HepG2 (cell line): Measurements from ENCODE around the gene ARHGEF4. TPM values are rescaled to one million over a fixed set of nuclear protein-coding genes. Genes with fewer than 3 reads are reported as not detected.
A peak's percentile ranks its signal among the peaks of the same experiment; 100 is the strongest.

Experiments used
- ATAC-seq: fragments of 200-7000 bp; cut with Tn5 transposase; 3 replicates; pipeline ENCODE4 v1.9.1; 2020; ENCODE audit warnings: mild to moderate bottlenecking, moderate library complexity
- BruUV-seq: library from RNA; stranded (reverse); fragments of 400-500 nt; replicated peaks from 2 replicates; lab custom pipeline; 2021; lab: Mats Ljungman, UMichigan
- CTCF ChIA-PET: fragments of 300-600 bp; formaldehyde crosslinking; extraction: SDS; loops from one replicate; lab custom pipeline; 2021; ENCODE audit warnings: low total read pairs, inconsistent platforms, low intra/inter-chr PET ratio; lab: Yijun Ruan, JAX
- POLR2A ChIA-PET: fragments of 350-600 bp; sonication (Branson Sonifier 250); formaldehyde crosslinking; loops from one replicate; lab custom pipeline; 2020; ENCODE audit warnings: antibody characterized with exemption, inconsistent platforms; lab: Yijun Ruan, JAX
- DNase-seq: peaks from one replicate; pipeline ENCODE4 v3.0.0-alpha.2; 2015; ENCODE audit warnings: low spot score
- FAIRE-seq: peaks from 3 replicates; lab custom pipeline; 2011; peaks lifted over from hg19 to GRCh38; lab: Jason Lieb, UNC
- H2AFZ ChIP-seq: one replicate; pipeline ENCODE4 v1.6.1; 2011; ENCODE audit warnings: low read length, inconsistent platforms
- H3K27ac ChIP-seq: fragments of 300-600 bp; 3 replicates; pipeline ENCODE4 v1.8.0; 2011; ENCODE audit warnings: mixed run types, mild to moderate bottlenecking, mixed read lengths, low read length, inconsistent platforms; ENCODE audit not compliant: insufficient read depth; ENCODE audit errors: extremely low read length
- H3K27me3 ChIP-seq, 2 experiments: fragments of 200-600 bp in 1 of 2; 2 replicates in 1 of 2; 3 replicates in 1 of 2; pipeline versions ENCODE4 v1.6.0 to v1.8.0; 2011; ENCODE audit warnings: low read length in 2 of 2, mild to moderate bottlenecking in 2 of 2, moderate library complexity in 2 of 2, inconsistent platforms in 1 of 2; ENCODE audit not compliant: insufficient read depth in 2 of 2, control insufficient read depth in 1 of 2
- H3K36me3 ChIP-seq, 2 experiments: fragments of 200-600 bp in 1 of 2; replicated peaks in 1 of 2; 2 replicates in 1 of 2; 3 replicates in 1 of 2; pipeline versions ENCODE4 v1.5.1 to v1.8.0; 2011; ENCODE audit warnings: low read length in 2 of 2, inconsistent platforms in 1 of 2; ENCODE audit not compliant: insufficient read depth in 2 of 2, control insufficient read depth in 1 of 2
- H3K4me1 ChIP-seq: 2 replicates; pipeline ENCODE4 v1.5.1; 2012; ENCODE audit warnings: low read length, inconsistent platforms; ENCODE audit not compliant: insufficient read depth
- H3K4me2 ChIP-seq: 2 replicates; pipeline ENCODE4 v1.6.0; 2011; ENCODE audit warnings: low read depth, low read length, inconsistent platforms
- H3K4me3 ChIP-seq, 3 experiments: fragments of 200-600 bp in 1 of 3; sonication (generic), shearing (Covaris generic) in 1 of 3; replicated peaks in 1 of 3; 2 replicates each; pipeline ENCODE4 v1.5.1; 2011 to 2016; ENCODE audit warnings: low read length in 3 of 3, inconsistent platforms in 2 of 3, low read depth in 2 of 3, mild to moderate bottlenecking in 2 of 3, control low read depth in 1 of 3, mixed read lengths in 1 of 3; ENCODE audit not compliant: insufficient read depth in 1 of 3
- H3K79me2 ChIP-seq: one replicate; pipeline ENCODE4 v1.6.1; 2011; ENCODE audit warnings: low read length, inconsistent platforms; ENCODE audit not compliant: insufficient read depth
- H3K9ac ChIP-seq: 2 replicates; pipeline ENCODE4 v1.6.0; 2011; ENCODE audit warnings: mild to moderate bottlenecking, low read depth, low read length, inconsistent platforms; ENCODE audit not compliant: insufficient read depth
- H3K9me3 ChIP-seq: 2 replicates; pipeline ENCODE4 v1.5.1; 2012; ENCODE audit warnings: mild to moderate bottlenecking, low read length
- H4K20me1 ChIP-seq: 2 replicates; pipeline ENCODE4 v1.6.0; 2011; ENCODE audit warnings: inconsistent platforms, mild to moderate bottlenecking, low read length, moderate library complexity; ENCODE audit not compliant: insufficient read depth
- CEBPB ChIP-seq: IDR thresholded peaks from 2 replicates; pipeline ENCODE4 v1.6.1; 2011; ENCODE audit warnings: low read depth, low read length, improper control_type of control experiment, borderline replicate concordance
- SP4 ChIP-seq: sonication (generic); formaldehyde crosslinking; IDR thresholded peaks from 2 replicates; pipeline ENCODE4 v1.8.1; 2023; ENCODE audit warnings: mild to moderate bottlenecking, missing genetic modification reagents
- ZNF136 ChIP-seq: sonication (generic); formaldehyde crosslinking; IDR thresholded peaks from 2 replicates; pipeline ENCODE4 v1.8.1; 2022; ENCODE audit warnings: low read depth, mild to moderate bottlenecking, moderate library complexity, missing genetic modification reagents
- ZNF614 ChIP-seq: IDR thresholded peaks from 2 replicates; pipeline ENCODE4 v1.6.1; 2018; ENCODE audit warnings: missing biosample characterization, missing genetic modification reagents, inconsistent platforms, borderline replicate concordance
- WGBS: methylation state at CpG from one replicate; pipeline ENCODE4 v1.1.6; 2017; ENCODE audit warnings: low lambda C conversion rate; 5-methylcytosine and 5-hydroxymethylcytosine counted together
- in situ Hi-C: cut with HindIII; loops from 2 replicates; pipeline ENCODE4 v1.10.0; 2017; ENCODE audit warnings: low pct_unique_long_range_greater_than_20kb; ENCODE audit not compliant: extremely low pct_ligation_motif_present
- intact Hi-C: fragments of 100-400 bp; cut with micrococcal nuclease; formaldehyde crosslinking; loops from one replicate; pipeline ENCODE4 v1.10.0; 2022; ENCODE audit not compliant: unreplicated experiment
- polyA plus RNA-seq, 8 experiments: library from polyadenylated mRNA; depleted of rRNA in 3 of 8; stranded (reverse) in 7 of 8; unstranded in 1 of 8; fragments of >200 nt; fragmentation: Illumina TruSeq in 4 of 8; extraction: Trizol in 4 of 8; gene quantifications; 2 replicates each; pipeline versions ENCODE4 v1.2.1 to v1.2.3, GENCODE V29; 2011 to 2016; ENCODE audit warnings: low read depth in 4 of 8, missing spikeins in 1 of 8, mixed read lengths in 1 of 8; ENCODE audit not compliant: insufficient read depth in 1 of 8
- total RNA-seq, 5 experiments: library from RNA; depleted of rRNA; stranded (reverse); fragments of >200 nt; fragmentation: Illumina TruSeq; extraction: Trizol; gene quantifications; 2 replicates each; pipeline ENCODE4 v1.2.3, GENCODE V29; 2016; ENCODE audit warnings: low read depth in 1 of 5

ARHGEF4 gene
- total and polyA plus RNA-seq, 2 of the 13 experiments (the other 11 are each of a cell fraction or from before 2014, with no cell fraction given), result 0.11 to 0.13 TPM

DNA sequence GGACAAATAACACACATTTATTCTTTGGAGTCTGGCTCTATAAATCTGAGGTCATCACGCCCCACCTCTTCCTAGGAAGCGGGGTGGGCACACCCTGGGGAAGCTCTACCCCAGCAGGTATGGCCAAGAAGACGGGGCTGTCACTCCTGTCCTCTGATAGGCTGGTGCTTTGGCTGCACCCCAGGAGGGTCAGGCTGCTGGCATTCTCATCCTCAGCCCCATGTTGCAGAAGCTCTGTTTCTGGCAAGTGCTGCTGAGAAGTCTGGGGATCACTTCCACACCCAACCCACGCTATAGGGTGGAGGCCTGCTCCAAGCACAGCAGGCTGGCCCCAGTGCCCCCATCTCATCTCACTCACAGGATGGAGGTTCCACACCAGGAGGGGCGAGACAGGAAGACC, 17.6 kb downstream of the ARHGEF4 start (continued):
- TF ChIP-seq ZNF136 (CRISPR knock-in tag), result no peak
- no peak for TF ChIP-seq SP4

DNA sequence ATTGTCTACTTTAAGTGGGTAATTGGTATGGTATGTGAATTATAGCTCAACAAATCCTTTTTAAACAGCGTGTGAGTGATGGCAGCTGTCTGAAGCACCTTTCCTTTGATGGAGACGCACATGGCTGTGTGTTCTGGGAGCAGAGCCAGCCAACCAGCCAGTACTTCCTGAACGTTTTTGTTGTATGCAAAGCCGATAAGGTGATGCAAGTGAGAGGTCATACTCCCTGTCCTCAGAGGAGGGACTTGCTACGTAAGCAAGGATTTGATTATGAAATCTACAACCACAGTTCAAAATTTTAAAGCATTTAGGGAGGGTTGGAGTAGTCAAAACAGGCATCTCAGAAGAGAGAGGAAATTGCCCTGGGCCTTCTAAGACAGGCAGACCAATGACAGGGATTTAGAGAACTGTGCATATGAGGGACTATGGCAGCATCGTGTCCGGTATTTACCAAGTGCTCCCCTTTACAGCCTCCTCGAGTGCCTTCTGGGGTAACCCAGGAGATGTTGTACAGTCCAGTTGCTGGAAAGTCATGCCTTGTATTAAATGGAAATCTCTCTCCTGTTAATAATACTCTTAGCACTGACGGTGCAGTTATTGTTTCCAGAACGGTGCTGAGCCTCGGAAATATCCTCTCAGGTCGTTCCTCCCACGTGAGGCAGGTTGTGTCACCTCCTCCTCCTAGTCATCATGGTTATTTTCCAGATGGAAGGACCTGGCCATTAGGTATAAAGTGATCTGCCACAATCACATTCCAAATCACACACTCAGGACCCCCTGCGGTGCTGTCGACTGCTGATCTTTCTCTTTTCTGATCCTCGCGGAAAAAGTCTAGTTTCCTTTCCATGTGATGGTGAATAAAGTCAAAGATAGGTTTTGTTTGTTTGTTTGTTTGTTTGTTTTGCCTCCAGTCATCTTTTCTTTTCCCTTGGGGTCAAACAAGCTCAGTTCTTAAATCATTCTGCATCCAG, 28.4 kb downstream of the ARHGEF4 start:
- peaks cover 2 to 31% of the 10 kb centered on the region in 2 experiments; a peak in 2 of 5 replicates for H3K27me3 ChIP-seq
- ATAC-seq (no peak; the same call in 2 of the 3 replicates), DNase-seq (no peak), FAIRE-seq (no peak)
- no peak overlapping the region for H3K9ac ChIP-seq
- ChIA-PET CTCF (no interaction called here), POLR2A (no interaction called here)
- no peak overlapping the region for H3K27ac ChIP-seq
- BruUV-seq, result no TSS peak
- no peaks in the 10 kb centered on the region for H3K4me1 ChIP-seq
- H4K20me1 ChIP-seq, result no peaks in the 10 kb centered on the region
- no peak overlapping the region for H3K4me2 ChIP-seq
- TF ChIP-seq CEBPB (peak; percentile 26; the same call in 1 of the 2 replicates), ZNF614 (CRISPR knock-in tag) (no peak)
- in situ Hi-C loops, result no loop called here
- no peak overlapping the region for H3K4me3 ChIP-seq
- no peaks in the 10 kb centered on the region for H3K9me3 ChIP-seq
- H2AFZ ChIP-seq, result no peak overlapping the region
- 22% methylated on average over 17 of the region's 17 CpGs for WGBS
- no peaks in the 10 kb centered on the region for H3K36me3 ChIP-seq
- intact Hi-C loops, result no loop called here
- no peaks in the 10 kb centered on the region for H3K79me2 ChIP-seq
